HG03460 (cell line): ENCODE measurements around the gene ITGAE.

Experiments used
- ATAC-seq: cut with Tn5 transposase; IDR thresholded peaks from one replicate; pipeline ENCODE4 v1.9.1; 2021; ENCODE audit not compliant: unreplicated experiment

ITGAE gene

DNA sequence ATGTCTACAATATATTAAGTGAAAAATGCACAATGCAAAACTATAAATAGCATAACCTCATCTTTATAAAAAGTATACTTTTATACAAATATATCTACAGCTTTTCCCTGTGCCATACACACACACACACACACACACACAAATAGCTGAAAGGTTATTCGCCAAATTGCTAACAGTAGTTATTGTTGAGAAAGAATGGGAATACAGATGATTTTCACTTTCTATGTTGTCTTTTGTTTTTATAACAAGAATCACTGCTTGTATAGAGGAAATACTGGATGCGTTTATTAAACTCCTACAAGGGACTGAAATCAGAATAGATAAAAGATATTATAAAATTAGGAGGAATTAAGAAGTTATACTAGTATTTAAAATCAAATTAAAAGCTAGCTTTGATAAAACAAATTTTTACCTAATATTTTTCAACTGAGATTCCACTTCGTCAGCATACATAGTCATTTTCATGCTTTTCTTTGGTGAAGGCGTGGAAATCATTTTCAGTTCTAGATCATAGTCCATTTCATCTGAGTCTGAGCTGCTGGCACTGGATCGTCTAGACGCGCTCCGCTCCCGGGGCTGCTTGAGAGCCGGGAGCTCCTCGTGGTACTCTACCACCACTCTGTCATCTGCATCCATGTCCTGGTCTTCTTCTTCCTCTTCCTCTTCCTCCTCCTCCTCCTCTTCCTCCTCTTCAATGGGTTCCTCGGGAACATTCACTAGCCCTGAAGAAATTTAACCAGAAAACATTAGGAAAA lies 17.0 kb upstream of the ITGAE start:
- ATAC-seq, result no peak

DNA sequence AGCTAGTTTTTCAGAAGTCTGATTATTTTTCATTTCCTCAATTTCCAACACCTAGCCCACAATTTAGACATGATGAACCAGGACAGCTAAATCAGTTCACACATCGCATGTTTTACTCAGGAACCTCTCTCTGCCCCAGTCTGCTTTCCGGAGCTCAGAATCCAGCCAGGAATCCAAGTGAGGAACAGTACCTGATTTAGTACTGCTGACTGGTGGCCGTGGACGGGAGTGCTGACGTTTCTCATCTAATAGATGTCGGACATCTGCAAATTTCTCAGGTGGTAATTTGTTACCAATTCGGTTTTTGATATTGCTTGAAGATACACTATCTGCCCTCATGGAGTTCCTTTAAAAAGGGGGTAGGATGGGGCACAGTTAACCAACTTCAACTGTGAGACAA lies 14.9 kb upstream of the ITGAE start:
- no peak for ATAC-seq

DNA sequence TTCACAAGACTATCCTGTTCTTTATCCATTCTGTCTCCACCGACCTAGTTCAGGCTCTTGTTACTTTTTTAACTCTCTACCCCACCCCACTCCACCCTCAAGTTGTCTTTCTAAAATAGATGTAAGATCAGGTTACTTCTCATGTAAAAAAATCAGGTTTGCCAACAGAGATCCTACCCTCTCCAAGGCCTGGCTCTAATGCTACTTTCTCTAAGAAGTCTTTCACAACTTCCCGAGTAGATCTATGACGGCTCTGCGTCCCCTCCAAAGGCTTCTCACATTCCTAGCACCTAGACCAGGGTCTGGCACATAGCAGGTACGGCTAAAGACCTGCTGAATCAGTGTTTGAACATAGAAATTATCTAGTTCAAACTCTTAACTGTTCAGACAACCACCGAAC lies 14.1 kb upstream of the ITGAE start:
- no peak for ATAC-seq

DNA sequence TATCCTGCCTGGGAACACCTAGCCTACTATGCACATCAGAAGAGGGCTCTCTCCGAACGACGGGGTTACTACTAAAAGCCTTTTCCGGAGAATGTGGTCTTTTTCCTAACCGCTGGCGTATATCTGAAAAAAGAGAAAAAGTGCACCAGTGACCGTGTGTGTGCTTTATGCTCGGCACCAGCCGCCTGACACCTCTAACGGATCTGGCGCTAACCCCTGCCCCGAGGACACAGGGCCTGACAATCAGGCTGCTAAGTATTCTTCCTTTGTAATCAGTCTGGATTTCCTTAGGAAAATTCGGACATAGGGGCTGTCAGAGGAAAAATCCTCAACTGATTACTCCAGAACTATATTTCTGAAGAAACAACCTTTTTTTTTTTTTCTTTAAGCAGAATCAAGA lies 13.4 kb upstream of the ITGAE start:
- ATAC-seq, result no peak

DNA sequence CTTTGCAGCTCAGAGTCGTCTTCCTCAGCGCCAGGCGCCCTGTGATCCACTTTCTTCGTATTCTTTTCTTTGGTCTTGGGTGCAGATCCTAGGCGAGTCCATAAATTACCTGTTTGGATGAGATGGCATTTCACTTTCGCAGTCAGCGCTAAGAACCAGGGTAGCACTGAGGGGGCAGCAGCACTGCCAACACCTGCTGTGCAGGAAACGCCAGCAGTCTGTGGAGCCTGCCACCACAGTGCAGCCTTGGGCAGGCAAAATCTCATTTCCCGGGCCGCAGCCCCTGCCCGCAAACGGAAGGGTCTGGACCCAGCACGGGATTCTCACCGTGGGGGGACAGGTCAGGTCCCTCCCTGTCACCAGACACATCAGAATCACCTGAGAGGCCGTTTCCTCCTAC lies 12.2 kb upstream of the ITGAE start:
- ATAC-seq, result no peak

DNA sequence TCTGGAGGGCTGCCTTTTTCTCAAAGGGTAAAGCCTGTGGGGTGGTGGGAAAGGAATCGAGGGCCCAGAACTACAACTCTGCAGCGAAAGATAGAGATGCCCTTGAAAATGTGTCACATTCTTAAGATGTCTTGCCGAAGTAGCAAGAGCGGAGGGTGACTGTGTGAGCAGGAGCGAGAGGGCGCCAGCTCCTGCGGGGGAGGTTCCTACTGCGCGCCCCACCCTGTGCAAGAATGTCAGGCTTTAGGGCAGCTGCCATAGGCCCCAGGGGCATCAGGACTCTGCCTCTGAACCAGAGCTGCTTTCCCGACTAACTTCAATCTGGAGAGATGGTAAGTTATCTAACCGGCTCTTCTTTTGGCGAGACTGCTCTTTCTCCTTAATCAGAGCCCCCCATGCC lies 11.8 kb upstream of the ITGAE start:
- ATAC-seq, result no peak

DNA sequence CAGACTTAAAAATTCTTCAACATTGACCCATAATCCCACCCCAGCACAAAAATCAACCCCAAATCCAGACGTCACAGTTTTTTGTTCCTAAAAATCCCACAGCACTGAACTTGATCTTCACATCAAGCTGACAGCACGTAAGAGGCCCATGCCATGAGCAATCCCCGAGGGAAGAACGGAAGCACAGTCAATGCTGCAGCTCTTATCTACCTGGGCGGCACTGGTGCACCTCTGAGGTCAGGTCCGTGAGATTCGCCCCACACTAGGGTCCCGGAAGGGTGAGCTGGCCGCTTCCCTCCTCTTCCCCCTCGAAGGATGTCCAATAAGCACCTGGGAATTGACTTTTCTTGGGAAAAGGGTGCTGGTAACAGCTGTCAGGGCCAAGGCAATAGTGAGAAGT lies 11.3 kb upstream of the ITGAE start:
- ATAC-seq, result no peak

DNA sequence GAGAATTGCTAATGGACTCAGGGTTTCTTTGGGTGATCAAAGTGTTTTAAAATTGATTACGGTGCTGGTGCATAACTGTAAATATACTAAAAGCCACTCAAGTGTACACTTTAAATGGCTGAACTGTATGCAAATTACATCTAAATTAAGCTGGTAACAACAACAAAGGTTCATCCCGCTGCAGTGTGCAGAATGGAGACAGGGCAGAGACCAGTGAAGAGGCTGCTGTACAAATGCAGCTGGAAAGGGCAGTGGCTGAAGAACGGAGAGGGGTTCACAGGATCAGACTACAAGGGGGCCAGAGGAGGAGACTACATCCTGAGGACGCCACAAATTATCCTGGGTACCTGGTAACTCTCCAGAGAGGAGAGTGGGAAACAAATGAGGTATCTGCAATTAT lies 9.0 kb upstream of the ITGAE start:
- ATAC-seq, result no peak

DNA sequence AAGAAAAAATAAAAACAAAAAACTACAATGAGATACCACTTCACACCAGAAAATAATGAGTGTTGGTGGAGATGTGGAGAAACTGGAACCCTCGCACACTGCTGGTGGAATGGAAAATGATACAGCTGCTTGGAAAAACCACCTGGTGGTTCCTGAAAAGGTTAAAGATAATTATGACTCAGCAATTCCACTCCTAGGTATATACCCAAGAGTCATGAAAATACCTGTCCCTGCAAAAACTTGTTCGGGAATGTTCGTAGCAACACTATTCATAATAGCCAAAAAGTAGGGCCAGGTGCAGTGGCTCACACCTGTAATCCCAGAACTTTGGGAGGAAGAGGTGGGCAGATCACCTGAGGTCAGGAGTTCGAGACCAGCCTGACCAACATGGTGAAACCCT lies 8.1 kb upstream of the ITGAE start:
- no peak for ATAC-seq

DNA sequence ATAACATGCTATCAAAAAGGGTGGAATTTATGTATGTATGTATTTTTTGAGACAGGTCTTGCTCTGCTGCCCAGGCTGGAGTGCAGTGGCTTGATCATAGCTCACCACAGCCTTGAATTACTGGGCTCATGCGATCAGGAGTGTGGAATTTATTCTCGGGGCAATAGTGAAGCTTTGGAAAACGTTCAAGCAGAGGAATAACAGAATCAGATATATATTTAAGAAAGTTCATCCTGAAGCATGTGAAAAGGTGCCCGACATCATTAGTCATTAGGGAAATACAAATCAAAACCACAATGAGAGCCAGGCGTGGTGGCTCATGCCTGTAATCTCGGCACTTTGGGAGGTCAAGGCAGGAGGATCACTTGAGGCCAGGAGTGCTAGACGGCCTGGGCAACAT lies 7.7 kb upstream of the ITGAE start:
- no peak for ATAC-seq

DNA sequence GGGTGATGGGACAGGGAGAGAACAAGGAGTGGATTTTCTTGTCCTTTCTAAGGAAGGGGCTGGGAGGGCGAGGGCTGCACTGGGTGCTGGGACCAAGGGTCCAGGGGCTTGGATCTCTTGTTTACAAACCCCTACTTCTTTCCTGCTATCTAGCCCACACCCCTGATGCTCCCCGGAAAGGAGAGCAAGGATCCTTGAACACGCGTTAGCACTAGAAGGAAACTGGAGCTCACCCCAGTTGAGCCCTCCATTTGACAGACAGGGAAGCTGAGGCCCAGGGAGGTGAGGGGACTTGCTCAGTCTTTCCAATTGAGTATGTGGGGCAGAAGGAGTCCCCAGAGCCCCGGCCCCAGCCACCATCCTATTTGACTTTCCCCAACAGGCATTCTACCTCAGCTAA lies 4.6 kb upstream of the ITGAE start:
- ATAC-seq, result no peak

DNA sequence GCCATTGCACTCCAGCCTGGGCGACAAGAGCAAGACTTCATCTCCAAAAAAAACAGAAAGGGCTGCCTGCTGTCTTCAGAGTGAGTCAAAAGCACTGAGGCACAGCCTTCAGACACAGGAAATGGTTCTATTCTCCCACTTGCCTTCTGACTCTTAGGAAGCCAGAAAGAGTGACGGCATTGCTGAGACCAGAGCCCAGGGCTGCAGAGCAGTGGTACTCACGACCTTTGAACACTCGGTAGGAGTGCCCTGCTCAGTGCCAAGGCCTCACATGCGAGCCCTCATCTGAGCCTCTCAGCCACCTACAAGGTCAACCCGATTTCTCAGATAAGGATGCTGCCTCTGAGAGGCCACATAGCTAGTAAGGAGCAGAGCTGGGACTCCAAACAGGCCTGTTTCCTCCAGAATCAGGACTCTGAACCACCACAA lies 3.5 kb upstream of the ITGAE start:
- peak; percentile 70 for ATAC-seq

DNA sequence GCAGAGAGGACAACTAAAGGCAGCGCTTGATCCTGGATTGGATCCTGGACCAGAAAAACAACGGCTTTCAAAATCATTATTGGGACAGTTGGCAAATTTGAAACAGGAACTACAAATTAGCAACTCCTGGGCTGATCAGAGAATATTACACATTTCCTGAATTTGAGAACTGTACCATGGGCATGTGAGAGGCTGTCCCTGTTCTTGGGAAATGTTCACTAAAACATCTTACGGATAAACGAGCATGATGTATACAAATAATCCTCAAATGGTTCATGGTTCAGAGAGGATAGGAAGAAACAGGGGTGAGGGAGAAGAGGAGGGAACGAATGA lies 2.3 kb upstream of the ITGAE start:
- ATAC-seq, result no peak

DNA sequence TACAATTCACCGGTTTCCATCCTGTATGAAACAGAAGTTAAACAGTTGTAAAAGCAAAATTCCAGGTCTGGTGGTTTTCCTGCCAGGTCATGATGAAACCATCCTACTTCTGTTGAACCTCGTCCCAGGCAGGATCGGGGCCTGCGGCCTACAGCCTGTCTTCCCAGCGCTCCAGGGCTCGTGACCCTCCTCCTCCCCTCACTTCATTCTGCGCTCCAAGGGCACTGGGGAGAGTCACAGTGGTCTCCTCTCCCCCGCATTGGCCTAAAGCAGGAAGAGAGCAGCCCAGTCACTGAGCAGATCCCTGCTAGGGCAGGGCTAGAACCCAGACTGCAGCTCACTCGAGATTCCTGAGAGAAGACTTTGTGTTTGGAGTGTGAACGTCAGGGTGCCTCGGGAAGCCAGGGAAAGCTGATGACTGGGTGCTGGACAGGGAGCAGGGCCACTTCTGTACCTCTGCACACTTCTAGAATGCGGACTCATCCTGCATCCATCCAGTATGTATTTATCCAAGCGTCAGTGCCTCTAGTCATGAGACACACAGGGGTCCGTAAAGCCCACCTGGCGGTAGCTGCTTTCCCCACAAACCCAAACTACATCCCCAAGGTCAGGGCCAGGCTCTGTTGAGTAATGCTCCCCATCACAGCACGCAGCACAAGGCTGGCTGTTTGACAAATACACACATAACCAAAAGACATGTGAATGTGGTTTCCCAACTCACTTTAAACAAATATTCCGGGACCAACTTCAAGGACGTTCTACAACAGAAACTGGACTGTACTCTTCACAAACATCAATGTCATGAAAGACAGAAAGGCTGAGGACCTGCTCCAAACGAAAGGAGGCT lies 1.7 kb upstream of the ITGAE start:
- ATAC-seq, result no peak

DNA sequence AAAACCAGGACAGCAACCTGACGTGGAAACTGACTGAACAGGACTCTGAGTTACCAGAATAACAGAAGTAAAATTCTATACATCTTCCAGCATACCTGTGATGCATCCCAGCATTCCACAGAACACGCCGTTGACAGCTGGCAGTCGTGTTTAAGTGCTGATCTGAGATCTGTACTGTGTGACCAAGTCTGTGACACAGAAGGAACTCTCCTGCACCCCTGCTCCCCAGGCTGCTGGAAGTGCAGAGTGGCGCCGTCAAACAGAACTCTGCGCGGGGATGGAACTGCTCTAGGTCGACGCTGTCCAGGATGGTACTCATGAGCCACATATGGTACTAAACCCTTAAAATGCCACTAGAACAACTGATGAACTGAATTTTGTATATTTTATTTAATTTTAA lies 804 bp upstream of the ITGAE start:
- no peak for ATAC-seq

DNA sequence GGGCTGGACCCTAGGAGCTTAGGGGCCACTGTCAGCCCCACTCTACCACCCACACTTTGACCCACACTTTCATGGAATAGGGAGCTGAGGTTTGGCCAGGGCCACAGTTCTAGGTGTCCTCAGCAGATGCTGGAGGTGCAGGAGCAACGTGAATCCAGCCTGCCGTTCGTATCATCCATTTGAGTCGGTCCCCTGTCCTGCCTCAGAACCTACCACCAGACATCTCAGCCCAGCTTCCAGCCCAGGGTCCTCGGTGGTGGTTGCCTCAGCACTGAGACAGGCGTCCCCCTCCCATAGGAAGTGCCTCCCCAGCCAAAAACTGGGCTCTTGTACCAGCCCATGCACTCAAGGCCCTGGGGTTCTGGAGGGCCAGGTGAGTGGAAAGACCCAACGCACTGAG lies 359 bp upstream of the ITGAE start:
- no peak for ATAC-seq

DNA sequence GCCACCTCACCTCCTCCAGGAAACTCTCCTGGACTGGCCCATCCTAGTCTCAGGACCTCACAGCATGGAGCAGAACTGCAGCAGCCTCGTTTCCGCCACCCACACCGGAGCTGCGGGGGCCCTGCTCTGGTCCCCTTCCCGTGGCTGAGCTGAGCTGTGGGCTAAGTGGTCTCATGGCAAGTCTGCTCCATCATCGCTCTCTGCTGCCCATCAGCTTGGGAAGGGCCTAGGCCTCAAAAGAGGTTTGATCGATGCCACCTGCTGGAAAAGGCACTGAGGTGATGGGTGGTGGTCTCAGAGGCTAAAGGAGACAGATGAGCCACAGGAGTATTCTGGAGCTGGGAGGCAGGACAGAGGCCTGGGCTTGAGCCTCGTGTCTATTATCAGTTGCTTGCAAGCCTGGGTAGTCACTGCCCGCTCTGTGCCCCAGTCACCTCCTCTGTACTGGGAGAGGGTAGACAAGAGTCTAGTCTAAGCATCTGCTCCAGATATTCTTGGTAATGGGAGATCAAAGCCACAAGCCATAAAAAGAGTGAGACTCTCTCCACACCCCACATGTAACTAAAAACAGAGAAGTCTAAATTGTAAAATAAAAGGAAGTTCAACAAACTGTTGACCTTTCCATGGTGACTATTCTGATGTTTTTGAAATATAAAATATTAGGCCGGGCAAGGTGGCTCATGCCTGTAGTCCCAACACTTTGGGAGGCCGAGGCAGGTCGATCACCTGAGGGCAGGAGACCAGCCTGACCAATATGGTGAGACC lies 1.6 kb downstream of the ITGAE start:
- ATAC-seq, result no peak

DNA sequence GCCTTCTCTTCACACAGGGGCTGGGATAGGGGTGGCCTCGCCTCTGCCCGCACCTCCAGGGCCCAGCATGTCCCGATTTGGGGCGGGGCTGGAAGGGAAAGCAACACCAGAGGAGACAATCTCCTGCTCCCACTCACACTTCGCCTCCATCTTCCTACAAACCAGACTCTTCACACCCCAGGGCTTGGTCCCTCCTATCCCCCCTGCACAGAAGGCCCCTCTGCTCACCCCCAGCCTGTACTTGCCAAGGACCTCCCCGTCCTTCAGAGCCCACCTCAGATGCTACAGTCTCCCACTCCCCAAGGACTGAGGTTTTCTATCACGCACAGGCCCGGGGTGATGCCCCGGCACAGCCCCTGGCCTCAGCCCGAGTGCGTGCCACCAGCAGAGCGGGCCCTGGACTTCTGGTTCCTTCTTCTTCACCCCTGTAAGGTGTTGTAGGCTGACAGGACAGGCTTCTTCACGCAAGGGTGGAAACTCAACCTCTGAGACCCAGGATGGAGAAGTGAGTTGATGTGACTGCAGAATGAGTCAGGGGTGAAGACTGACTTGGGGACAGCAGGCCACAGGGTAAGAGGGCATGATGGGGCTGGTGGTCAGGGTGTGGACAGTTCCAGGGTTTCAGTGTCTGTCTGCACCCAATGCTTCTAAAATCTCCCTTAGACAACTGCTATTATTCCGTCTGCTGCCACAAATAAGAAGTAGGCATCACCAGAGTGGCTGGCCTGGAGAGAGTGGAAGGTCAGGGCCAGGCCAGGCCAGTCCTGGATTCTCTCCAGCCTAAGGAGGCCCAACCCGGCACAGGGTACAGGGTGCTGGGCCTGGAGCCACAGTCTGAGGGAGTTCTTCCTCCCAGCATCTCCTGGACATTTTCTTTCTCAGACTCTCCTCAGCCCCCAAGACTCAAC lies 2.5 kb downstream of the ITGAE start:
- no peak for ATAC-seq

DNA sequence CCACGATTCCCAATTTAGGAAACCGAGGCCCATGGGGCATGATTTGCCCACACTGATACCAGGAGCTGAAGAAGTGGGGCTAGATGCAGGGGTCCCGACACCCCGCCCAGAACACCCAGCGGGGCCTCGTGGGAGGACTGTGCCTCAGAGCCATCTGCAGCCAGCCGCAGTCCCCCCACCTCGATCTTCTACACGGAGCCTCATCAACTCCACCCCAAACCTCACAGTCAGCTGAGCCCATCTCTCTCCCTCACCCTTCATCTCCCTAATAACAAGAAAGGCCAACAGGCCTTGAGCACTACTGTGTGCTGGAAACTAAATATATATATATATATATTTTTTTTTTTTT lies 4.2 kb downstream of the ITGAE start:
- peak; percentile 25 for ATAC-seq

DNA sequence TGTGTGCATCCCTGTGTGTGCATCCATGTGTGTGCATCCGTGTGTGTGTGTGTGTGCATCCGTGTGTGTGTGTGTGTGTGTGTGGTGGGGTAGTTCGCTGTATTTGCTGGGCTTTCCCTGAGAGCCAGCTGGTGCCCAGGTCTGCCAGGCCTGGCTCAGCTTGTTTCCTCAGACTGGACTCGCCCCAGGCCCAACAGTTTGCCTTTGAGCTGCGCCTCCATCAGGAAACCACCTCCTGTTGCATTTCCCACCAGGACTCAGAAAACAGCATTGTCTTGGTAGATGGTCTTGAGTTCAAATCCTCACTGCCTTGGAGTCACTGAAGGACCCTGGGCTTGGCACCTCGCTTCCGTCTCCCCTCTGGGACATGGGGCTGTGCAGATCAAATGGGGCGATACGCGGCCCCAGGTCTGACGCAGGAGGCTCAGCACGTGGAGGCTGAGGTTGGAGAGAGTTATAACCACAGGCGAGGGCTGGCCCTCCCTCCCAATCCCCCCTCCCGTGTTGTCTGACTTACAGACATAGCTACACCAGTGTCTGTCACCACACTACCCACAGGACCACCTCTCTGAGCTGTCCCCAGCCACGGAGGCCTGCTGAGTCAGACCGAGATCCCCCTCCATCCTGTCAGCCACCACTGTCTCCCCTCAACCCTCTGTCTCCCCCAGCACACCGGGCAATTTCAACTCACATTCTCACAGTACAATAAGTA lies 4.7 kb downstream of the ITGAE start:
- peak; percentile 60 for ATAC-seq
